ENCODE data around the gene RAPGEF4.

RAPGEF4 gene

DNA sequence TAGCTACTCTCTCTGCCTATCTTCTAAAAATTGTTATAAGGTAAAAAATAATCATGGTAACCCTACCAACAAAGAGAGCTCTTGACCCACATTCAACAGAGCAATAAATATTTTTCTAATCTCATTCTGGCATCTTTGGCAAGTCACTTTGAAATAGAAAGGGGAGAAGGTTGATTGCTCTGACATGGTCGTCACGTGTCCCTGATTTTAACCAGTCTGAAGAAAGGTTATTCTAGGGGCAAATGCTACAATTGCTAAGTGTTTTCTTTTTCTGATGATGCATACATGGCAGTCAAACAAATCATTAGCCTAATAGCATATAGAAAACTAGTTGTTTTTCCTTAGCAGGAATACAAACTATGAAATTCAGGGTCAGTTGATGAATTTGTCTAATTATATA is 186.7 kb downstream of the RAPGEF4 start:
- TF ChIP-seq, protein P1, sequence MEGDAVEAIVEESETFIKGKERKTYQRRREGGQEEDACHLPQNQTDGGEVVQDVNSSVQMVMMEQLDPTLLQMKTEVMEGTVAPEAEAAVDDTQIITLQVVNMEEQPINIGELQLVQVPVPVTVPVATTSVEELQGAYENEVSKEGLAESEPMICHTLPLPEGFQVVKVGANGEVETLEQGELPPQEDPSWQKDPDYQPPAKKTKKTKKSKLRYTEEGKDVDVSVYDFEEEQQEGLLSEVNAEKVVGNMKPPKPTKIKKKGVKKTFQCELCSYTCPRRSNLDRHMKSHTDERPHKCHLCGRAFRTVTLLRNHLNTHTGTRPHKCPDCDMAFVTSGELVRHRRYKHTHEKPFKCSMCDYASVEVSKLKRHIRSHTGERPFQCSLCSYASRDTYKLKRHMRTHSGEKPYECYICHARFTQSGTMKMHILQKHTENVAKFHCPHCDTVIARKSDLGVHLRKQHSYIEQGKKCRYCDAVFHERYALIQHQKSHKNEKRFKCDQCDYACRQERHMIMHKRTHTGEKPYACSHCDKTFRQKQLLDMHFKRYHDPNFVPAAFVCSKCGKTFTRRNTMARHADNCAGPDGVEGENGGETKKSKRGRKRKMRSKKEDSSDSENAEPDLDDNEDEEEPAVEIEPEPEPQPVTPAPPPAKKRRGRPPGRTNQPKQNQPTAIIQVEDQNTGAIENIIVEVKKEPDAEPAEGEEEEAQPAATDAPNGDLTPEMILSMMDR (IDR thresholded peaks at IDR 0.05; ENCODE audit: insufficient read depth, low read length, missing control alignments): no peak
- ChIA-PET POLR2A (no interaction called here), CTCF (interaction anchor here (5.0 kb wide), 1 partner anchor 10 kb away, joined by 51 read pairs; no protein-coding TSS in a partner anchor)
- no peak overlapping the region for H3K4me3 ChIP-seq (ENCODE audit: low read depth, low read length)
- DNase-seq (ENCODE audit: low read depth, low spot score): no peak

DNA sequence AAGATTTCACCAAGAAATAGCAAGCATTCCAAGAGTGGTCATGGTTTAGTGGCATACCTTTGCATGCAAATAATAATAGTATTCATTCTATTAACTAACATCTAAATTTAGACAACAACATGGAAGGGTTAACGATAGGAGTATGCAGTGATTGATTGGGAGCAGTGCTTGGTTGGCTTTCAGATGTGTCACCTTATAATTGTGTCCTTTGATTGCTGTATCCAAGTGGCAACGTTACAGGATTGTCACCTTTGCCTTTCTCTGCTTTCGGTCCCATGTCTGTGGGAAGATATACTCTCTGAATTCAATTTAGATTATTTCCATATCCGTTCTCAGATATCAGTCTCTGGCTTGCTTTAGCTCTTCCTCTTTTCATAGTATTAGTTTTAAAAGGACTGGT is 187.2 kb downstream of the RAPGEF4 start:
- DNase-seq (ENCODE audit: low read depth, low spot score): no peak
- POLR2A ChIA-PET: no interaction called here
- TF ChIP-seq, protein P1 (IDR thresholded peaks at IDR 0.05; ENCODE audit: insufficient read depth, low read length, missing control alignments): no peak
- CTCF ChIA-PET: interaction anchor here (5.0 kb wide), 1 partner anchor 9 kb away, joined by 51 read pairs; no protein-coding TSS in a partner anchor
- H3K4me3 ChIP-seq (ENCODE audit: low read depth, low read length): no peak overlapping the region

DNA sequence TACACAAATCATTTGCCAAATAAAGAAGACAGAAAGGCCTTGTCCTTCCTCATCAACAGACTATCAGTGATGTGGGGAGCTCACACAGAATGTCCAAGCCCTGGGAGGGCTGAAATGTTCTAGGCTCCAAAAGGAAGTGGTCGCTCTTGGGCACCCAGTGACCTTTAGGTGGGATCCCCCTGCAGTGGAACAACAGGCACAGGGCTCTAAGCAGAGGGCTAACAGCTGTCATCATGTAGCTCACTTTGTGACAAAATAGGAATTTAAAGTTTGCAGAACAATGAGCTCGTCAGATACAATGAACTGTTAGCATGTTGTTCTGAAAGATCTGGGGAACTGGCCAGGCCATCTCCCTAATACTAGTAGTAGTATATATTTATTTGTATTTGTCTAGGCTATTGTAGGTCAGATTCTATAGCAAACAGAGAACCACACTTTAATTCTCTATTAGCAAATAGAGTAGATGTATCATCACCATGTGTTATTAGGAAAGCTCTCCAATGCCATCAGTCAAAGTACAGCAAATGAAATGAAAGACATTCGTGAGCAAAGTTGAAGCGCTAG is 188.5 kb downstream of the RAPGEF4 start:
- TF ChIP-seq, protein P1 (IDR thresholded peaks at IDR 0.05; ENCODE audit: insufficient read depth, low read length, missing control alignments): no peak
- DNase-seq (ENCODE audit: low read depth, low spot score): no peak
- H3K4me3 ChIP-seq (ENCODE audit: low read depth, low read length): no peak overlapping the region
- POLR2A ChIA-PET: no interaction called here
- CTCF ChIA-PET: interaction anchor here (0.8 to 5.0 kb wide), 9 partner anchors 8 to 287 kb away, joined by 3 to 51 read pairs (median 6); no protein-coding TSS in a partner anchor

DNA sequence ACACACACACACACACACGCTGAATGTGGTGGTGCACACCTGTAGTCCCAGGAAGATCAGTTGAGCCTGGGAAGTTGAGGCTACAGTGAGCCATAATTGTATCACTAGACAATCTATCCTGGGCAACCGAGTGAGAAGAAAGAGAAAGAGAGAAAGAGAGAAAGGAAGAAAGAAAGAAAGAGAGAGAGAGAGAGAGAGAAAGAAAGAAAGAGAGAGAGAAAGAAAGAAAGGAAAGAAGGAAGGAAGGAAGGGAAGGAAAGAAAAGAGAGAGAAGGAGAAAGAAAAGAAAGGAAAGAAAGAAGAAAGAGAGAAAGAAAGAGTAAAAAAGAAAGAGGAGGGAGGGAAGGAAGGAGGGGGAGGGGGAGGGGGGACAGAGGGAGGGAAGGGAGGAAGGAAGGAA is 190.0 kb downstream of the RAPGEF4 start:
- POLR2A ChIA-PET: no interaction called here
- TF ChIP-seq, protein P1 (IDR thresholded peaks at IDR 0.05; ENCODE audit: insufficient read depth, low read length, missing control alignments): no peak
- no peak overlapping the region for H3K4me3 ChIP-seq (ENCODE audit: low read depth, low read length)
- CTCF ChIA-PET: interaction anchor here (1.6 to 8.4 kb wide), 3 partner anchors 105 to 119 kb away, joined by 4 to 254 read pairs (median 13); no protein-coding TSS in a partner anchor
- no peak for DNase-seq (ENCODE audit: low read depth, low spot score)

DNA sequence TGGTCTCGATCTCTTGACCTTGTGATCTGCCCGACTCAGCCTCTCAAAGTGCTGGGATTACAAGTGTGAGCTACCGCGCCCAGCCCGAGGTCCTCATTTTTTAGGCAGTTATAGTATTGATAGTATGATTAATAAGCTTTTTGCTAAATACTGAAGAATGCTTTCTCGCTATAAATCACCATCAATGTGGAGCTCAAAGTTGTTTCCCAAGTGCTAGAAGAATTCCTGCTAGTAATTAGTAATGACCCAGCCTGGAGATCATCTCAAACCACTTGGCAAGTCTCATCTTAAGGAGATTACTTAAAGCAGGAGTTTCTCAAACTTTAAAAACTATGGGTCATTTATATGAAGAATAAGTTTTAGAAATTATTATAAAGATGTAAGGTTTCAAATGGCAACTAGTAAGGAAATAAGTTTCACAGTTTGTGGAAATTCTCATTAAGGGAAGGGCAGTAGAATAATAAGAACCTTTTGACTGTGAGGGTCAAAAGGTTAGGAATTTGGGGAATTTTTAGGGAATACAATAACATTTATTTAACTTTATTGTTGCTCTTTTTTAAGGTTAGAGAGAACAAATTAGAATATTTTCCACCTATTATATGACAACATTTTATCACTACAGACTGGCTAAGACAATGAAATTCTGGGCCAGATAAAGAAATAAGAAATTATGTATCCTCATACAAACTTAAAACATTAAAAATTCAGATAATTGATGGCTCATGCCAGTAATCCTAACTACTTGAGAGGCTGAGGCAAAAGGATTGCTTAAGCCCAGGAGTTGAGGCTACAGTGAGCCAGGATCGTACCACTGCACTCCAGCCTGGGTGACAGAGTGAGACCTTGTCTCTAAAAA is 191.4 kb downstream of the RAPGEF4 start:
- no peak overlapping the region for H3K4me3 ChIP-seq (ENCODE audit: low read depth, low read length)
- no peak for DNase-seq (ENCODE audit: low read depth, low spot score)
- POLR2A ChIA-PET: no interaction called here
- TF ChIP-seq, protein P1 (IDR thresholded peaks at IDR 0.05; ENCODE audit: insufficient read depth, low read length, missing control alignments): no peak
- CTCF ChIA-PET: interaction anchor here (1.1 to 8.4 kb wide), 5 partner anchors 10 to 120 kb away, joined by 4 to 254 read pairs (median 4); no protein-coding TSS in a partner anchor
